GM21786 (cell line): Measurements from ENCODE around the gene LARP6.
"Not testable (repeated sequence)": the region's sequence is repeated elsewhere in the genome, so short reads cannot be mapped to it uniquely, and the experiment has no call there.

Source experiments
- ATAC-seq: cut with Tn5 transposase; IDR thresholded peaks from one replicate; pipeline ENCODE4 v1.9.1; 2021; ENCODE audit not compliant: unreplicated experiment

The LARP6 gene

GRCh38 chr15:70831094-70831911 is 22.7 kb downstream of the LARP6 start:
- ATAC-seq: no peak

DNA sequence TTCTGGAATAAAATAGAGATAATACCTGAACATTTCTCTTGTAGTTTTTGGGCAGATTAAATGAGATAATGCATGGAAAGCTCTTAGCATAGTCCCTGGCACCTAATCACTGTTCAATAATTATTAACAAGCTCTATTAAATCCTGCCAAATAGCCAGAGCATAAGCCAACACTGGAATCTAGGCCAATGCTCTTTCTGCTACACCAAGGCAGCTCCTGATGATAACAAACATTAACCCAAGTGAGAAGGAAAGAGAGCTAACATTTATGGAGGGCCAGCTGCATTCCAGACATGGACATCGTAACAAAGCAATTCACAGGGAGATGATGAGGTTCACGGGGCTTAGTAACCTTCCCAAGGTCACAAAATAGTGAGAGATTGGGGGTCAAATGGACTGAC is 23.3 kb downstream of the LARP6 start:
- no peak for ATAC-seq

GRCh38 chr15:70829371-70830166 is 24.4 kb downstream of the LARP6 start:
- no peak for ATAC-seq

GRCh38 chr15:70827721-70828120 is 26.2 kb downstream of the LARP6 start:
- ATAC-seq: no peak

DNA sequence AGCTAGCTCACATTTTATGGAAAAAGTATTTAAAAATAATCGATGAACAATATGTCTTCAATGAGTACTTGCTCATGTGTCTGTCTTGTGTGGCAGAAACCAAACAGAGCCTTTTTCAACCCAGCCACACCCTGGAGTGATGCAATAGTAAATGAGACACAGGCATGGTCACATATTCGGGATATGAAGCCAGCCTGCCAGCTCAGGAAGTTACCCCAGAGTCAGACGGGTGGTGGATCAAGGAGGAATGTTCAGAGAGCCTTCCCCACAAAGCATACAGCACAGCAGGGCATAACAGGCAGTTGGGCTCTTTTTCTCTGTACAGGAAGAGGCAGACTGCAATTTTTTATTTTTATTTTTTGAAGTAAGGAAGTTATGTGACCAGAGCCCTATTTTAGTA is 27.3 kb downstream of the LARP6 start:
- no peak for ATAC-seq

GRCh38 chr15:70825841-70826240 is 28.1 kb downstream of the LARP6 start:
- no peak for ATAC-seq

DNA sequence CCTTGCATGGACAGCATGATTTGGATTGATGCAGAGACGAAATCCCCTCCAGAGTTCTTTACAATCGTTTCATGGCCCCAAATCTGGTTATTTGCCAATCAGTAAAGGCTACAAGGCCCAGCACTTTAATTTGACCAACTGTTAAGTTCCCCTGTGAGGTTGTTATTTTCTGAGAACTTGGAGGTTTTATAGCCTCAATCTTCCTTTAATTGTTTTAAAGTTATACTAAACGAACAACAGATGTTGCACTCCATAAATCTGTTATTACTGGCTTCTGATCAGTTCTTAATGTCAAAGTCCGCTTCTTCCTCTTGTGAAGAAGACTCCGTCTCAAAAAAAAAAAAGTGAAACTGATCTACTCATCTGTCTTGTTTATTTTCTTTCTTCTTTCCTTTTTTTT is 30.8 kb downstream of the LARP6 start:
- no peak for ATAC-seq

DNA sequence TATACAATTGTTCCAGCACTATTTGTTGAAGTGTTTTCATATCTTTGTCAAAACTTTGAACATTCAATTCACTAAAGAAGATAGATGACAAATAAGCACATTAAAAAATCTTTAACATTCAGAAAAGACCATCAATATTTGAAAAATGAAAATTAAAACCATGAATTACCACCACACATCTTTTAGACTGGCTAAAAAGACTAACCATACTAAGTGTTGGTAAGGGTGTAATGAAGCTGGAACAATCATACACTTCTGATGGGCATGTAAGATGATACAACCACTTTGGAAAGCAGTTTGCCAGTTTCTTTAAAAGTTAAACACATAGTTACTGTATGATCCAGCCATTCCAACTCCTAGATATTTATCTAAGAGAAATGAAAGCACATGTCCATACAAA is 33.7 kb downstream of the LARP6 start:
- ATAC-seq: no peak

- no peak for ATAC-seq
Measured at GRCh38 chr15:70818580-70818979, 35.4 kb downstream of the LARP6 start.

GRCh38 chr15:70817266-70817665 is 36.7 kb downstream of the LARP6 start:
- ATAC-seq: no peak

- ATAC-seq: no peak
Measured at GRCh38 chr15:70815604-70816003, 38.4 kb downstream of the LARP6 start.

- ATAC-seq: not testable (repeated sequence)
Measured at GRCh38 chr15:70815011-70815410, 38.9 kb downstream of the LARP6 start.

DNA sequence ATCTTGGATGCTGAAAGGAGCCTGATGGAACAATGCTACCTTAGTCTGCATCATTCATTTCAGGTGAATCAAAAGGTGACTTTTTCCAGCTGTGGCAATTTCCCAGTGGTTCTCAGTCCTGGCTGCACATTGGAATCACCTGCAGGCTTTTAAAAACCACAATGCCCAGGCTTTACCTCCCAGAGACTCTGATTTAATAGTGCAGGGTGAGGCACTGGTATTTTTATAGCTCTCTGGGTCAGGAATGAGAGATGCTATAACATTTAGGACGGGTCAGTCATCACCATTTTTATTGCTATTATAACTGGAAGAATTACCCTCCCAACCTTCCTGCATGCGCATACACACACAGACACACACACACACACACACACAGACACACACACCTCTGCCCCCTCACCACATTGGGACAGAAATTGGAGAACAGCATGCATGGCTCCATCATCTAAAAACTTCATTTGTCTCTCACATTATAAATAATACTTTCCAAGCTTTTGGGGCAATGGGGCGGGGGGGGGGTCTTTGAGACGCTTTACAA is 41.1 kb downstream of the LARP6 start:
- no peak for ATAC-seq

GRCh38 chr15:70810916-70811578 is 42.9 kb downstream of the LARP6 start:
- ATAC-seq: no peak

DNA sequence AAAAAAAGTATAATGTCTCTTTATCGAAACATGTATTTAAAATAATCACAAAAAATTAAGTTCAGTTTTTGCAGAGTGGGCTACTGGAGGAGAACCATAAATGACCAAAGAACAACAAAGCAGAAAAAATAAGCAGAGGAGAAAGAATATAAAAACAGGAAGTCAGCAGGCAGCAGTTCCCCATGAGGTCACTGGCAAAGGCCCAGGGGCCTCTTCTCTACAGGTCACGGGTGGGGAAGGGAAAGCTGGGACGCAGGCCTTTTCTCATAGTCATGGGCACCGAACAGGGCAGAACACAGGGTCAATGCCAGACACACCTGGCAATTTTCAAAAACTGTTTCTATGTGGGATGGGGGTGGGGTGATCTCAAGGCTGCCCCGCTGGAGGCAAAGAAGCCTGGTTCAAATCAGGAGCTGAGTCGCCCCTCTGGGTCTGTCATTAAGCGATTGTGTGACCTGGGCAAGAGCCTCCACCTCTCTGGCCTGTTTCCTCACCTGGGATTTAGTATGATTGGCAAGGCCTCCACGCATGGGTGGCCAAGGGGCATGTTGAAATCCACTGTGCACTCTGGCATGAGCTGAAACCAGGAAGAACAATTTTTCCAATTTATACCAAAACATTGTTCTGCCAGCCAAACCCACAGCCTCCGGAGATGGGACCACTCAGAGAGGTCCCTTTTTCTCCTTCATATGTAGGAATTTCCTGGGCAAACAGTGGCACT is 46.8 kb downstream of the LARP6 start:
- ATAC-seq: no peak

GRCh38 chr15:70804388-70804787 is 49.6 kb downstream of the LARP6 start:
- not testable (repeated sequence) for ATAC-seq

- ATAC-seq: no peak
Measured at GRCh38 chr15:70802629-70803028, 51.3 kb downstream of the LARP6 start.

- ATAC-seq: no peak
Measured at GRCh38 chr15:70801109-70801508, 52.8 kb downstream of the LARP6 start.

DNA sequence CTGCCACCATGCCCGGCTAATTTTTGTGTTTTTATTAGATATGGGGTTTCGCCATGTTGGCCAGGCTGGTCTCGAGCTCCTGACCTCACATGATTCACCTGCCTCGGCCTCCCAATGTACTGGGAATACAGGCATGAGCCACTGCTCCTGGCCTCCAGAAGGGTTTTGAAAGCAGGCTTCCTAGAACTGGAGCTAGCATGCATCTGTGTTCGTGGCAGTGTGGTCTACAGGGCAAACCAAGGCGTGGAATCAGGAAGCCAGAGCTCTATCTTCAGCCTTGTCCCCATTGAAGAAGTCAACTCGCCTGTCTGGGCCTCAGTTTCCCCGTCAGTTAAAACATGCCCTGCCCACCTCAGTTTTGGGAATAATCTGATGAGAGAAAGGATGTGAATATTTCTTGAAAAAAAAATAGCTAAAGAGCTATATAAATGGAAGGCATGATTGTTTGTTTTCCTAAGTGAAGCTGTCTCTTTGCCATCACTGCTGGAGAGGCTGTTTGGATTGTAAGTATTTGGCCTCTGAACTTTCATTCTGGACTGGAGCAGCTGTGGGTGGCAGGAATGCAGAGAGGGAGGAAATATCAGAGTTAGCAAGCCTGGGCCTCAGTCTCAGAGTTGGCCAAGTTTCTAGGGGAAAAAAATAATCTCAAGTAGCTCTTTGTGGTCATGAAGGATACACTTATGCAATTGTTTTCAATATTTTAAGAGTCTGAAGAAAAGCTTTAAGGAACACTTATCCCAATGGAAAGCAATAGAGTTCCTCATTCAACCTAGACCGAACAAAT is 54.1 kb downstream of the LARP6 start:
- ATAC-seq: no peak

DNA sequence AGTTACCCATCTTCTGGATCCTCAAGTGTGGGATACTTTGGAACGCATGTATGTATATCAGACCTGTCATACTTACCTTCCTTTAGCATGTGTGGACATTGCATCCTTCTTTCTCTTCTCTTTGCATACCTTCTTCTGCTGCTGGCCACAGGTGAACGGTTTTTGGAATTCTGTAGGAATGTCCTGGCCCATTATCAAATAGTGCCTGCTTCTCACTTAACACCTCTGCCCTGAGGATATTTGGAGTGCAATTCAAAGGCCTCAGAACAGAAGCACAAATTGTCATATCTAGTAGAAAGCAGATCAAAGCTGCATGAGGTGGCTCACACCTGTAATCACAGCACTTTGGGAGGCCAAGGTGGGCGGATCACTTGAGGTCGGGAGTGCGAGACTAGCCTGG is 56.5 kb downstream of the LARP6 start:
- ATAC-seq: no peak
